SK-N-SH treated with all-trans-retinoic acid at 6 μM for 48 hours (cell line): Measurements from ENCODE around the gene CPNE4.

Experiments
- ATAC-seq: fragments of 200-7000 bp; cut with Tn5 transposase; 3 replicates; pipeline ENCODE4 v1.9.1; 2020; ENCODE audit warnings: mild to moderate bottlenecking, moderate library complexity
- ARNTL ChIP-seq: fragments of 450-650 bp; formaldehyde crosslinking; IDR thresholded peaks from 2 replicates; pipeline ENCODE4 v1.5.0; 2020; ENCODE audit warnings: low read depth, mild to moderate bottlenecking, moderate library complexity, borderline replicate concordance
- BACH2 ChIP-seq: fragments of 250-450 bp; sonication (Bioruptor Pico); IDR thresholded peaks from 2 replicates; pipeline ENCODE4 v1.9.0; 2021; ENCODE audit warnings: mild to moderate bottlenecking, borderline replicate concordance
- CREB5 ChIP-seq: fragments of 250-450 bp; sonication (Bioruptor Pico); IDR thresholded peaks from 2 replicates; pipeline ENCODE4 v1.5.1; 2020; ENCODE audit warnings: low read depth, mild to moderate bottlenecking, moderate library complexity
- CSDC2 ChIP-seq: fragments of 250-450 bp; sonication (Bioruptor Pico); IDR thresholded peaks from 2 replicates; pipeline ENCODE4 v1.5.0; 2020; ENCODE audit warnings: mild to moderate bottlenecking, moderate library complexity
- ESRRG ChIP-seq: fragments of 250-450 bp; sonication (Bioruptor Pico); IDR thresholded peaks from 2 replicates; pipeline ENCODE4 v1.6.1; 2021; ENCODE audit warnings: mild to moderate bottlenecking
- GLIS3 ChIP-seq: fragments of 250-450 bp; sonication (Bioruptor Pico); IDR thresholded peaks from 2 replicates; pipeline ENCODE4 v1.5.0; 2020; ENCODE audit warnings: mild to moderate bottlenecking, moderate library complexity
- ISL1 ChIP-seq: fragments of 250-450 bp; sonication (Bioruptor Pico); IDR thresholded peaks from 2 replicates; pipeline ENCODE4 v2.1.2; 2022; ENCODE audit warnings: mild to moderate bottlenecking, moderate library complexity
- OSR1 ChIP-seq: fragments of 250-450 bp; sonication (Bioruptor Pico); IDR thresholded peaks from 2 replicates; pipeline ENCODE4 v1.8.0; 2022; ENCODE audit warnings: moderate library complexity, mild to moderate bottlenecking, inconsistent platforms
- PATZ1 ChIP-seq: fragments of 250-450 bp; sonication (Bioruptor Pico); IDR thresholded peaks from 2 replicates; pipeline ENCODE4 v1.8.0; 2020; ENCODE audit warnings: mild to moderate bottlenecking, moderate library complexity, borderline replicate concordance
- PPARA ChIP-seq: fragments of 250-450 bp; sonication (Bioruptor Pico); IDR thresholded peaks from 2 replicates; pipeline ENCODE4 v1.5.0; 2020; ENCODE audit warnings: mild to moderate bottlenecking, borderline replicate concordance
- RARB ChIP-seq: fragments of 250-450 bp; sonication (Bioruptor Pico); IDR thresholded peaks from 2 replicates; pipeline ENCODE4 v1.8.0; 2021; ENCODE audit warnings: mild to moderate bottlenecking, moderate library complexity
- SNAI2 ChIP-seq: fragments of 250-450 bp; sonication (Bioruptor Pico); IDR thresholded peaks from 2 replicates; pipeline ENCODE4 v1.5.0; 2020; ENCODE audit warnings: mild to moderate bottlenecking, moderate library complexity
- TCF4 ChIP-seq: fragments of 250-450 bp; sonication (Bioruptor Pico); IDR thresholded peaks from 2 replicates; pipeline ENCODE4 v1.8.0; 2021; ENCODE audit warnings: mild to moderate bottlenecking, moderate library complexity, borderline replicate concordance
- TOX ChIP-seq: fragments of 250-450 bp; sonication (Bioruptor Pico); IDR thresholded peaks from 2 replicates; pipeline ENCODE4 v1.8.0; 2021; ENCODE audit warnings: mild to moderate bottlenecking, moderate library complexity, borderline replicate concordance
- ZC3H10 ChIP-seq: fragments of 250-450 bp; sonication (Bioruptor Pico); IDR thresholded peaks from 2 replicates; pipeline ENCODE4 v1.5.1; 2021; ENCODE audit warnings: mild to moderate bottlenecking, moderate library complexity
- ZFP3 ChIP-seq: fragments of 250-450 bp; sonication (Bioruptor Pico); IDR thresholded peaks from 2 replicates; pipeline ENCODE4 v1.5.0; 2020; ENCODE audit warnings: mild to moderate bottlenecking, moderate library complexity
- ZFP30 ChIP-seq: fragments of 450-650 bp; formaldehyde crosslinking; IDR thresholded peaks from 2 replicates; pipeline ENCODE4 v1.5.0; 2022; ENCODE audit warnings: mild to moderate bottlenecking, moderate library complexity
- ZNF565 ChIP-seq: fragments of 450-650 bp; formaldehyde crosslinking; conservative IDR thresholded peaks from 2 replicates; pipeline ENCODE4 v1.5.0; 2020; ENCODE audit warnings: low read depth, mild to moderate bottlenecking, moderate library complexity
- ZNF70 ChIP-seq: fragments of 450-650 bp; formaldehyde crosslinking; IDR thresholded peaks from 2 replicates; pipeline ENCODE4 v1.5.0; 2020; ENCODE audit warnings: mild to moderate bottlenecking, moderate library complexity
- ZNF8 ChIP-seq: fragments of 450-650 bp; formaldehyde crosslinking; IDR thresholded peaks from 2 replicates; pipeline ENCODE4 v1.5.0; 2020; ENCODE audit warnings: mild to moderate bottlenecking, moderate library complexity
- TF ChIP-seq, protein P1 (sequence below): fragments of 250-450 bp; sonication (Bioruptor Pico); IDR thresholded peaks from 2 replicates; pipeline ENCODE4 v1.8.0; 2021; ENCODE audit warnings: low read depth, mild to moderate bottlenecking, moderate library complexity, borderline replicate concordance

The CPNE4 gene

GRCh38 chr3:131550562-131551465, 484.0 kb downstream of the CPNE4 start:
- ATAC-seq: no peak; the same call in 2 of the 3 replicates
- TF ChIP-seq ARNTL (CRISPR knock-in tag): no peak
- TF ChIP-seq PPARA: no peak
- no peak for TF ChIP-seq OSR1 (CRISPR knock-in tag)
- TF ChIP-seq RARB: no peak
- TF ChIP-seq PATZ1 (CRISPR knock-in tag): no peak
- TF ChIP-seq ESRRG (CRISPR knock-in tag): no peak
- TF ChIP-seq ISL1: no peak
- no peak for TF ChIP-seq ZNF8
- no peak for TF ChIP-seq TCF4 (CRISPR knock-in tag)
- TF ChIP-seq TOX (CRISPR knock-in tag): no peak
- no peak for TF ChIP-seq ZFP3 (CRISPR knock-in tag)
- no peak for TF ChIP-seq ZNF70 (CRISPR knock-in tag)
- TF ChIP-seq BACH2 (CRISPR knock-in tag): no peak
- TF ChIP-seq, all 23 proteins: peak for 0

DNA sequence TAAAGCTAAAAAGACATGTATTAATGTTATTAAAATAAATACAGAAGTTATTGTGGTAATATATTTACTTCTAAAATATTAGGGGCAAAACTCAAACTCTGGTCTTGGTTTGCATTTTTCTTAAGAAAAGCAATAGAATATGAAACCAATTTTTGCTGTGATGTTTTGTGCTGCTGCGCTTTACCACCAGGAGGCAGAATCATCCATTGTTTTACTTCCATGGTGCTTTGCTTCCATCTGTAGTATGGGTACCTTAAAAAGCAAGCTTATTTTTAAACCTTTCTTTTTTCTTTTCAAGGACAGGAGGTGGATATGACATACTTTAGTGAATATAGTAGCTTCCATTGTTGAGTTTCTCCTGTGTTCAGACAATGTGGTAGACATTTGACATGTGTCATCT, 485.5 kb downstream of the CPNE4 start:
- ATAC-seq: no peak
- TF ChIP-seq RARB (no peak), OSR1 (CRISPR knock-in tag) (no peak), ZNF565 (CRISPR knock-in tag) (no peak), CREB5 (CRISPR knock-in tag) (no peak), CSDC2 (CRISPR knock-in tag) (no peak), BACH2 (CRISPR knock-in tag) (no peak)

DNA sequence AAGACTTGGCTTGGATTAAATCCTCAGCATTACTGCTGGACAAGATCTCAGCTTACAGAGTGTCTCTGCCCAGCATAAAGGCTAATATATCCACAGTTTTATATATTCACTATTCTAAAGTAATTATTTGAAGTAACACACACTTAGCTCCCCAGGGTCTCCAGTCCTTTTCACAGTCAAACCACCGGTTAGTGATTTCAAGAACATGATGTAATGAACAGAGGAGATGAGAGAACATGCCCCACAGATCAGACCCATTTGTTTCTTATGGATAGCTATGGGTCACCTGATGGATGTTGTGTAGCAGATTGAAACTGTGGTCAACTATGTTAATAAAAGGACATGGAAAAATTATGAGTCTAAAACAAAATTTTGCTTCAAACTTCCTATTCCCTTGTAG, 487.2 kb downstream of the CPNE4 start:
- TF ChIP-seq GLIS3 (CRISPR knock-in tag) (no peak), SNAI2 (CRISPR knock-in tag) (no peak), TCF4 (CRISPR knock-in tag) (no peak), RARB (no peak), ZFP30 (CRISPR knock-in tag) (no peak), CREB5 (CRISPR knock-in tag) (no peak)
- no peak for ATAC-seq

DNA sequence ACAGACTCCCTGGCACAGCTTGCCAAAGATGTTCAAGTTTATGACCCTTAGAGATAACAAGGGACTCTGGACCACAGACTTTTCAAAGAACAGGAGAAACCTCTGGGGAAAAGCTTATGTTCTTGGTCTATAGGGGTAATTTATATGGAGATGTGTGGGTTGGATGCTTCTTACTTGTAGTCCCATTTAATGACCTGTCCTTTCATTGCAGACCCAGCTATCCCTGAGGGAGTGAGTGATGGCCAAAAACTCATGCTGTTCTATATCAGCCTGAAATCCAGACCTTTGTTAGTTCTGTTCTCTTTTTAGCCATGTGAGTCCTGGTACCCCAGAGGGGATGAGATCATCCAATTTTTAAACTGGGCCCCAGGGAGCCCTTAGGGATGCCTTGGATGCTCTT, 488.4 kb downstream of the CPNE4 start:
- no peak for TF ChIP-seq OSR1 (CRISPR knock-in tag)
- TF ChIP-seq TOX (CRISPR knock-in tag): no peak
- TF ChIP-seq BACH2 (CRISPR knock-in tag): no peak
- TF ChIP-seq ESRRG (CRISPR knock-in tag): no peak
- no peak for TF ChIP-seq PPARA
- TF ChIP-seq ZNF8: no peak
- no peak for TF ChIP-seq PATZ1 (CRISPR knock-in tag)
- TF ChIP-seq ZC3H10 (CRISPR knock-in tag): no peak
- no peak for TF ChIP-seq GLIS3 (CRISPR knock-in tag)
- TF ChIP-seq ZNF565 (CRISPR knock-in tag): no peak
- TF ChIP-seq, protein P1, sequence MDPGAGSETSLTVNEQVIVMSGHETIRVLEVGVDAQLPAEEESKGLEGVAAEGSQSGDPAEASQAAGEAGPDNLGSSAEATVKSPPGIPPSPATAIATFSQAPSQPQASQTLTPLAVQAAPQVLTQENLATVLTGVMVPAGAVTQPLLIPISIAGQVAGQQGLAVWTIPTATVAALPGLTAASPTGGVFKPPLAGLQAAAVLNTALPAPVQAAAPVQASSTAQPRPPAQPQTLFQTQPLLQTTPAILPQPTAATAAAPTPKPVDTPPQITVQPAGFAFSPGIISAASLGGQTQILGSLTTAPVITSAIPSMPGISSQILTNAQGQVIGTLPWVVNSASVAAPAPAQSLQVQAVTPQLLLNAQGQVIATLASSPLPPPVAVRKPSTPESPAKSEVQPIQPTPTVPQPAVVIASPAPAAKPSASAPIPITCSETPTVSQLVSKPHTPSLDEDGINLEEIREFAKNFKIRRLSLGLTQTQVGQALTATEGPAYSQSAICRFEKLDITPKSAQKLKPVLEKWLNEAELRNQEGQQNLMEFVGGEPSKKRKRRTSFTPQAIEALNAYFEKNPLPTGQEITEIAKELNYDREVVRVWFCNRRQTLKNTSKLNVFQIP (CRISPR knock-in tag): no peak
- no peak for ATAC-seq
